Neural cell (in vitro differentiated cells): Measurements from ENCODE around the gene CD2AP. TPM values are rescaled to one million over a fixed set of nuclear protein-coding genes. Genes with fewer than 3 reads are reported as not detected.

ENCODE experiments used
- H2AFZ ChIP-seq: fragments of 200-600, 300-800 bp; sonication (generic), shearing (Covaris generic); 2 replicates; pipeline ENCODE4 v1.6.0; 2014; ENCODE audit warnings: low read depth, mild to moderate bottlenecking, antibody characterized with exemption, low read length, moderate library complexity
- H3F3A ChIP-seq: fragments of 200-600 bp; shearing (Covaris generic); 2 replicates; pipeline ENCODE4 v1.6.1; 2016; ENCODE audit warnings: mild to moderate bottlenecking, moderate library complexity, mixed read lengths, antibody characterized with exemption, low read length; ENCODE audit not compliant: insufficient read depth, poor library complexity, severe bottlenecking
- H3K27ac ChIP-seq: fragments of 200-600, 300-800 bp; sonication (generic), shearing (Covaris generic); 2 replicates; pipeline ENCODE4 v1.5.1; 2014; ENCODE audit warnings: mild to moderate bottlenecking, low read length, moderate library complexity
- H3K27me3 ChIP-seq: fragments of 300-800, 200-600 bp; sonication (generic), shearing (Covaris generic); 2 replicates; pipeline ENCODE4 v1.6.0; 2014; ENCODE audit warnings: mild to moderate bottlenecking, low read depth, low read length, moderate library complexity; ENCODE audit not compliant: insufficient read depth
- H3K36me3 ChIP-seq: fragments of 300-800, 200-600 bp; sonication (generic), shearing (Covaris generic); 2 replicates; pipeline ENCODE4 v1.5.1; 2014; ENCODE audit warnings: mild to moderate bottlenecking, antibody characterized with exemption, low read length, moderate library complexity; ENCODE audit not compliant: insufficient read depth
- H3K4me2 ChIP-seq: fragments of 300-800, 200-600 bp; sonication (generic), shearing (Covaris generic); 2 replicates; pipeline ENCODE4 v1.6.0; 2014; ENCODE audit warnings: mild to moderate bottlenecking, low read length
- H3K4me3 ChIP-seq: fragments of 300-800, 200-600 bp; sonication (generic), shearing (Covaris generic); 2 replicates; pipeline ENCODE4 v1.5.1; 2014; ENCODE audit warnings: mild to moderate bottlenecking, low read length, moderate library complexity
- H3K79me2 ChIP-seq: fragments of 200-600 bp; shearing (Covaris generic); replicated peaks from 2 replicates; pipeline ENCODE4 v1.6.0; 2014; ENCODE audit warnings: mild to moderate bottlenecking, low read length, moderate library complexity; ENCODE audit not compliant: insufficient read depth
- H3K9ac ChIP-seq: fragments of 300-800, 200-600 bp; sonication (generic), shearing (Covaris generic); 2 replicates; pipeline ENCODE4 v1.6.1; 2016; ENCODE audit warnings: mild to moderate bottlenecking, low read length, mixed read lengths
- H3K9me2 ChIP-seq: fragments of 200-600 bp; shearing (Covaris generic); 2 replicates; pipeline ENCODE4 v1.6.1; 2016; ENCODE audit warnings: mild to moderate bottlenecking, low read length, mixed read lengths; ENCODE audit not compliant: insufficient read depth
- H3K9me3 ChIP-seq: fragments of 200-600, 300-800 bp; sonication (generic), shearing (Covaris generic); 2 replicates; pipeline ENCODE4 v1.6.1; 2016; ENCODE audit warnings: mild to moderate bottlenecking, mixed run types, low read length, moderate library complexity, mixed read lengths
- H4K20me1 ChIP-seq: fragments of 200-600 bp; shearing (Covaris generic); 2 replicates; pipeline ENCODE4 v1.6.1; 2016; ENCODE audit warnings: mild to moderate bottlenecking, mixed run types; ENCODE audit not compliant: insufficient read depth
- EP300 ChIP-seq: fragments of 450-650 bp; conservative IDR thresholded peaks from 2 replicates; pipeline ENCODE4 v1.6.1; 2014; ENCODE audit warnings: antibody characterized with exemption, mild to moderate bottlenecking, moderate library complexity; ENCODE audit not compliant: poor library complexity, severe bottlenecking
- EZH2 ChIP-seq: fragments of 200-600, 300-800 bp; shearing (Covaris generic), sonication (generic); IDR thresholded peaks from 2 replicates; pipeline ENCODE4 v1.6.1; 2014; ENCODE audit warnings: antibody characterized with exemption, low read length, borderline replicate concordance, mild to moderate bottlenecking; ENCODE audit not compliant: insufficient read depth, poor library complexity, severe bottlenecking
- MXI1 ChIP-seq: fragments of 450-650 bp; conservative IDR thresholded peaks from 2 replicates; pipeline ENCODE4 v1.6.1; 2014; ENCODE audit warnings: antibody characterized with exemption, mild to moderate bottlenecking; ENCODE audit not compliant: poor library complexity, severe bottlenecking
- POLR2AphosphoS5 ChIP-seq: IDR thresholded peaks from 2 replicates; pipeline ENCODE4 v1.6.1; 2012
- RAD21 ChIP-seq: fragments of 450-650 bp; conservative IDR thresholded peaks from 2 replicates; pipeline ENCODE4 v1.6.1; 2014; ENCODE audit warnings: antibody characterized with exemption, mild to moderate bottlenecking, moderate library complexity
- SMC3 ChIP-seq: fragments of 450-650 bp; conservative IDR thresholded peaks from 2 replicates; pipeline ENCODE4 v1.6.1; 2014; ENCODE audit warnings: antibody characterized with exemption, mild to moderate bottlenecking, moderate library complexity; ENCODE audit not compliant: poor library complexity
- TAF1 ChIP-seq: IDR thresholded peaks from 2 replicates; pipeline ENCODE4 v1.6.1; 2012; ENCODE audit warnings: low read depth
- polyA plus RNA-seq: library from polyadenylated mRNA; depleted of rRNA; stranded (reverse); fragments of >200 nt; gene quantifications from 2 replicates; pipeline ENCODE4 v1.2.3, GENCODE V29; 2014
- TF ChIP-seq, protein P1 (sequence below): IDR thresholded peaks from 2 replicates; pipeline ENCODE4 v1.6.1; 2012; ENCODE audit warnings: borderline replicate concordance
- TF ChIP-seq, protein P2 (sequence below): fragments of 450-650 bp; IDR thresholded peaks from 2 replicates; pipeline ENCODE4 v1.5.1; 2014; ENCODE audit warnings: antibody characterized with exemption, mild to moderate bottlenecking, moderate library complexity; ENCODE audit not compliant: poor library complexity, severe bottlenecking

CD2AP gene
- polyA plus RNA-seq, 1 donor from 2014 or later, result 16.8 TPM

DNA sequence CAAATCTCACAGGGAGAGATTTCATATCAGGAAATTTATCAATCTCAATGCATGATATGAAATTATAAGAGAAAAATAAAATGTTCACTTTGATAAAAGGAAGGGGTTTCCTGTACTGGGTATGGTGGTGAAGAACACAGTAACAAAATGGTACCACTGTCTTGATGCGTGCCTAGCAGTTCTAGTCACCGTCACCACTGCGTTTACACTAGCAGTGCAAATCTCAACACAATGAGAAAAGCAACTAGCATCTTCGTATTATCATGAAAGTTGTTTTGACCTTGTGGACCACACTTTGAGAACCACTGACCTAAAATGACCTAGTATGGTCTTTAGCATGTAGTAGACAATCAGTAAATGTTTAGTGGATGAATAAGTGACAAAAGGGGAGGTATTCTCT lies 152.4 kb downstream of the CD2AP start:
- Histone ChIP-seq H3K4me2 (no peak overlapping the region), H3K9me3 (no peaks in the 10 kb centered on the region), H3K36me3 (no peaks in the 10 kb centered on the region), H3K27me3 (no peaks in the 10 kb centered on the region), H2AFZ (no peak overlapping the region), H3K9ac (no peak overlapping the region), H4K20me1 (no peaks in the 10 kb centered on the region), H3F3A (no peaks in the 10 kb centered on the region), H3K79me2 (no peaks in the 10 kb centered on the region), H3K27ac (no peak overlapping the region), H3K4me3 (no peak overlapping the region), H3K9me2 (no peaks in the 10 kb centered on the region)
- no peak for TF ChIP-seq MXI1
- no peak for TF ChIP-seq SMC3
- TF ChIP-seq EP300, result no peak

DNA sequence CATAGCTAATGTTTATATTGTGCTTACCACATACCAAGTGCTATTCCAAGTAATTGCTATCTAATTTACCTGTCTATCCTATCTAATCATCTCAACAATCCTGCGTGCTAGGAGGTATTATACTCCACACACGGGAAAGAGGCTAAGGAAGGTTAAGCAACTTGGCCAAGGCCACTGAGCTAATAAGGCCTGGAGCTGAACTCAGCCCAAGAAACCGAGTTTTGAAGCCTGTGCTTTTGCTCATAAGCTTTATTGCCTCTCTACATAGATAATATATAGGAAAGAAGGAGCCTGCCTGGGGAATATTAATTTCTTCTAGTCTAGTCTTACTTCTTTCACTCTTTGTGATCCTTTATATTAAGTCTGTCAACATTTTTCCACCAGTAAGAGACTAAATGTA lies 153.0 kb downstream of the CD2AP start:
- no peaks in the 10 kb centered on the region for H3K27me3 ChIP-seq
- H3K9me2 ChIP-seq, result no peaks in the 10 kb centered on the region
- no peaks in the 10 kb centered on the region for H3K79me2 ChIP-seq
- H3K27ac ChIP-seq, result no peak overlapping the region
- H3F3A ChIP-seq, result no peaks in the 10 kb centered on the region
- no peak overlapping the region for H3K4me3 ChIP-seq
- H3K9ac ChIP-seq, result no peak overlapping the region
- H4K20me1 ChIP-seq, result no peaks in the 10 kb centered on the region
- TF ChIP-seq EZH2 (no peak), EP300 (no peak), SMC3 (no peak), RAD21 (no peak), POLR2AphosphoS5 (no peak)
- TF ChIP-seq, protein P1, sequence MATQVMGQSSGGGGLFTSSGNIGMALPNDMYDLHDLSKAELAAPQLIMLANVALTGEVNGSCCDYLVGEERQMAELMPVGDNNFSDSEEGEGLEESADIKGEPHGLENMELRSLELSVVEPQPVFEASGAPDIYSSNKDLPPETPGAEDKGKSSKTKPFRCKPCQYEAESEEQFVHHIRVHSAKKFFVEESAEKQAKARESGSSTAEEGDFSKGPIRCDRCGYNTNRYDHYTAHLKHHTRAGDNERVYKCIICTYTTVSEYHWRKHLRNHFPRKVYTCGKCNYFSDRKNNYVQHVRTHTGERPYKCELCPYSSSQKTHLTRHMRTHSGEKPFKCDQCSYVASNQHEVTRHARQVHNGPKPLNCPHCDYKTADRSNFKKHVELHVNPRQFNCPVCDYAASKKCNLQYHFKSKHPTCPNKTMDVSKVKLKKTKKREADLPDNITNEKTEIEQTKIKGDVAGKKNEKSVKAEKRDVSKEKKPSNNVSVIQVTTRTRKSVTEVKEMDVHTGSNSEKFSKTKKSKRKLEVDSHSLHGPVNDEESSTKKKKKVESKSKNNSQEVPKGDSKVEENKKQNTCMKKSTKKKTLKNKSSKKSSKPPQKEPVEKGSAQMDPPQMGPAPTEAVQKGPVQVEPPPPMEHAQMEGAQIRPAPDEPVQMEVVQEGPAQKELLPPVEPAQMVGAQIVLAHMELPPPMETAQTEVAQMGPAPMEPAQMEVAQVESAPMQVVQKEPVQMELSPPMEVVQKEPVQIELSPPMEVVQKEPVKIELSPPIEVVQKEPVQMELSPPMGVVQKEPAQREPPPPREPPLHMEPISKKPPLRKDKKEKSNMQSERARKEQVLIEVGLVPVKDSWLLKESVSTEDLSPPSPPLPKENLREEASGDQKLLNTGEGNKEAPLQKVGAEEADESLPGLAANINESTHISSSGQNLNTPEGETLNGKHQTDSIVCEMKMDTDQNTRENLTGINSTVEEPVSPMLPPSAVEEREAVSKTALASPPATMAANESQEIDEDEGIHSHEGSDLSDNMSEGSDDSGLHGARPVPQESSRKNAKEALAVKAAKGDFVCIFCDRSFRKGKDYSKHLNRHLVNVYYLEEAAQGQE, result no peak
- H3K4me2 ChIP-seq, result no peak overlapping the region
- no peaks in the 10 kb centered on the region for H3K9me3 ChIP-seq
- no peaks in the 10 kb centered on the region for H3K36me3 ChIP-seq
- H2AFZ ChIP-seq, result no peak overlapping the region

DNA sequence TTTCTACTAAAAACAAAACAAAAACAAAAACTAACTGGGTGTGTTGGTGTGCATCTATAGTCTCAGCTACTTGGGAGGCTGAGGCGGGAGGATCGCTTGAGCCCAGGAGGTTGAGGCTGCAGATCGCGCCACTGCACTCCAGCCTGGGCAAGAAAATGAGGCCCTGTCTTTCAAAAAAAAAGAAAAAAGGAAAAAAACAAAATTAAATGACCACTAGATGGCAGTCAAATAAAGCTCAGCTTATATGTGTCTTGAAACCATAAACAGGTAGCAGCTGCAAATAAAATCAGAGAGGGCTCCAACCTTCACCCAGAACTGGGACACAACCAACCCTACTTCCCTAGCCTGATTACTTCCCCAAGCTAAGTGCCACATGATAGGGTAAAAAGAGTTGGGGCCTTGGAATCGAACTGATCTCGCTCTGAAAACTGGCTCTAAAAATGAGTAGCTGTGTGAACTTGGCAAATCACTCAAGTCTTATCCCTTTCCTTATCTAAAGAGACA lies 153.7 kb downstream of the CD2AP start:
- no peak overlapping the region for H3K9ac ChIP-seq
- TF ChIP-seq RAD21, result peak; percentile 82
- no peak for TF ChIP-seq MXI1
- no peak for TF ChIP-seq POLR2AphosphoS5
- TF ChIP-seq TAF1, result no peak
- TF ChIP-seq EZH2, result no peak
- TF ChIP-seq, protein P2, sequence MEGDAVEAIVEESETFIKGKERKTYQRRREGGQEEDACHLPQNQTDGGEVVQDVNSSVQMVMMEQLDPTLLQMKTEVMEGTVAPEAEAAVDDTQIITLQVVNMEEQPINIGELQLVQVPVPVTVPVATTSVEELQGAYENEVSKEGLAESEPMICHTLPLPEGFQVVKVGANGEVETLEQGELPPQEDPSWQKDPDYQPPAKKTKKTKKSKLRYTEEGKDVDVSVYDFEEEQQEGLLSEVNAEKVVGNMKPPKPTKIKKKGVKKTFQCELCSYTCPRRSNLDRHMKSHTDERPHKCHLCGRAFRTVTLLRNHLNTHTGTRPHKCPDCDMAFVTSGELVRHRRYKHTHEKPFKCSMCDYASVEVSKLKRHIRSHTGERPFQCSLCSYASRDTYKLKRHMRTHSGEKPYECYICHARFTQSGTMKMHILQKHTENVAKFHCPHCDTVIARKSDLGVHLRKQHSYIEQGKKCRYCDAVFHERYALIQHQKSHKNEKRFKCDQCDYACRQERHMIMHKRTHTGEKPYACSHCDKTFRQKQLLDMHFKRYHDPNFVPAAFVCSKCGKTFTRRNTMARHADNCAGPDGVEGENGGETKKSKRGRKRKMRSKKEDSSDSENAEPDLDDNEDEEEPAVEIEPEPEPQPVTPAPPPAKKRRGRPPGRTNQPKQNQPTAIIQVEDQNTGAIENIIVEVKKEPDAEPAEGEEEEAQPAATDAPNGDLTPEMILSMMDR, result peak; percentile 81
- no peak for TF ChIP-seq EP300
- peak; percentile 78 for TF ChIP-seq SMC3
- TF ChIP-seq, protein P1, result no peak
- H3K9me3 ChIP-seq, result no peaks in the 10 kb centered on the region
- no peak overlapping the region for H3K27ac ChIP-seq
- no peaks in the 10 kb centered on the region for H3F3A ChIP-seq
- no peak overlapping the region for H3K4me2 ChIP-seq
- no peaks in the 10 kb centered on the region for H4K20me1 ChIP-seq
- H3K79me2 ChIP-seq, result no peaks in the 10 kb centered on the region
- H3K36me3 ChIP-seq, result no peaks in the 10 kb centered on the region
- H3K27me3 ChIP-seq, result no peaks in the 10 kb centered on the region
- no peak overlapping the region for H2AFZ ChIP-seq
- H3K4me3 ChIP-seq, result no peak overlapping the region
- H3K9me2 ChIP-seq, result no peaks in the 10 kb centered on the region
